H9 (cell line): ENCODE measurements around the gene ITPKC. TPM values are rescaled to one million over a fixed set of nuclear protein-coding genes. Genes with fewer than 3 reads are reported as not detected.

Experiments used
- DNase-seq: peaks from one replicate; pipeline ENCODE4 v3.0.0-alpha.2; 2017
- H2AFZ ChIP-seq: one replicate; pipeline ENCODE4 v1.6.1; 2013; ENCODE audit warnings: mild to moderate bottlenecking, low read length, control low read depth, moderate library complexity
- H2AK5ac ChIP-seq: 2 replicates; pipeline ENCODE4 v1.6.1; 2013; ENCODE audit warnings: low read length, control low read depth, mixed read lengths; ENCODE audit not compliant: insufficient read length
- H2BK120ac ChIP-seq: one replicate; pipeline ENCODE4 v1.6.1; 2013; ENCODE audit warnings: low read depth, mild to moderate bottlenecking, low read length, control low read depth, inconsistent platforms; ENCODE audit not compliant: poor library complexity, severe bottlenecking
- H2BK12ac ChIP-seq: 2 replicates; pipeline ENCODE4 v1.6.1; 2013; ENCODE audit warnings: low read length, control low read depth, mixed read lengths, low read depth; ENCODE audit not compliant: insufficient read length
- H2BK15ac ChIP-seq: 2 replicates; pipeline ENCODE4 v1.6.1; 2013; ENCODE audit warnings: low read depth, low read length, control low read depth
- H2BK20ac ChIP-seq: one replicate; pipeline ENCODE4 v1.6.1; 2013; ENCODE audit warnings: low read depth, mild to moderate bottlenecking, low read length, control low read depth, inconsistent platforms; ENCODE audit not compliant: poor library complexity, severe bottlenecking
- H2BK5ac ChIP-seq: 2 replicates; pipeline ENCODE4 v1.6.1; 2013; ENCODE audit warnings: low read length, control low read depth, mixed read lengths; ENCODE audit not compliant: insufficient read length
- H3K14ac ChIP-seq: 2 replicates; pipeline ENCODE4 v1.6.1; 2013; ENCODE audit warnings: low read length, control low read depth; ENCODE audit not compliant: insufficient read depth
- H3K18ac ChIP-seq: 2 replicates; pipeline ENCODE4 v1.6.1; 2013; ENCODE audit warnings: low read depth, mild to moderate bottlenecking, mixed read lengths, low read length, control low read depth; ENCODE audit not compliant: insufficient read length
- H3K23ac ChIP-seq: 2 replicates; pipeline ENCODE4 v1.6.1; 2013; ENCODE audit warnings: low read length, control low read depth, mixed read lengths, low read depth; ENCODE audit not compliant: insufficient read length
- H3K23me2 ChIP-seq: 2 replicates; pipeline ENCODE4 v1.6.1; 2013; ENCODE audit warnings: low read depth, mild to moderate bottlenecking, mixed read lengths, low read length, control low read depth; ENCODE audit not compliant: insufficient read length, poor library complexity, severe bottlenecking
- H3K27ac ChIP-seq: 2 replicates; pipeline ENCODE4 v1.5.1; 2013; ENCODE audit warnings: low read length, control low read depth, mixed read lengths, low read depth; ENCODE audit not compliant: insufficient read length
- H3K27me3 ChIP-seq: 2 replicates; pipeline ENCODE4 v1.6.1; 2013; ENCODE audit warnings: low read length, control low read depth, inconsistent platforms; ENCODE audit not compliant: insufficient read depth
- H3K4ac ChIP-seq: 2 replicates; pipeline ENCODE4 v1.6.1; 2013; ENCODE audit warnings: low read depth, mild to moderate bottlenecking, control low read depth, inconsistent platforms, low read length, moderate library complexity
- H3K4me1 ChIP-seq: 2 replicates; pipeline ENCODE4 v1.6.1; 2013; ENCODE audit warnings: low read length, control low read depth, inconsistent platforms; ENCODE audit not compliant: insufficient read depth
- H3K4me2 ChIP-seq: 2 replicates; pipeline ENCODE4 v1.6.1; 2013; ENCODE audit warnings: low read length, control low read depth, mixed read lengths; ENCODE audit not compliant: insufficient read length, insufficient read depth
- H3K56ac ChIP-seq: 2 replicates; pipeline ENCODE4 v1.6.1; 2013; ENCODE audit warnings: low read depth, mild to moderate bottlenecking, mixed read lengths, low read length, control low read depth; ENCODE audit not compliant: insufficient read length
- H3K79me1 ChIP-seq: 2 replicates; pipeline ENCODE4 v1.6.1; 2013; ENCODE audit warnings: low read depth, mild to moderate bottlenecking, moderate library complexity, low read length, control low read depth, inconsistent platforms; ENCODE audit not compliant: insufficient read depth, poor library complexity, severe bottlenecking
- H3K79me2 ChIP-seq: 2 replicates; pipeline ENCODE4 v1.6.1; 2013; ENCODE audit warnings: low read length, control low read depth, inconsistent platforms; ENCODE audit not compliant: insufficient read depth
- H3K9ac ChIP-seq: 2 replicates; pipeline ENCODE4 v1.6.1; 2013; ENCODE audit warnings: low read length, control low read depth, mixed read lengths; ENCODE audit not compliant: insufficient read length; ENCODE audit errors: extremely low read depth
- H3K9me3 ChIP-seq: one replicate; pipeline ENCODE4 v1.6.1; 2013; ENCODE audit warnings: low read depth, low read length, inconsistent platforms; ENCODE audit not compliant: control insufficient read depth
- H3T11ph ChIP-seq: one replicate; pipeline ENCODE4 v1.6.1; 2013; ENCODE audit warnings: mild to moderate bottlenecking, low read length, control low read depth, inconsistent platforms
- H4K20me1 ChIP-seq: one replicate; pipeline ENCODE4 v1.6.1; 2013; ENCODE audit not compliant: control insufficient read depth, insufficient read length, insufficient read depth
- H4K5ac ChIP-seq: 2 replicates; pipeline ENCODE4 v1.6.1; 2013; ENCODE audit warnings: low read depth, mild to moderate bottlenecking, mixed read lengths, low read length, control low read depth; ENCODE audit not compliant: insufficient read length
- H4K8ac ChIP-seq: replicated peaks from 2 replicates; pipeline ENCODE4 v1.6.1; 2013; ENCODE audit warnings: low read length, control low read depth, mixed read lengths, low read depth; ENCODE audit not compliant: insufficient read length
- H4K91ac ChIP-seq: 2 replicates; pipeline ENCODE4 v1.6.1; 2013; ENCODE audit warnings: low read depth, mild to moderate bottlenecking, moderate library complexity, mixed read lengths, low read length, control low read depth; ENCODE audit not compliant: insufficient read length
- H3K27ac Mint-ChIP-seq, 3 experiments: 2 replicates in 2 of 3; 3 replicates in 1 of 3; pipeline ENCODE4 v1.8.0; 2020 to 2021; ENCODE audit warnings: mixed read lengths in 3 of 3, mild to moderate bottlenecking in 1 of 3, moderate library complexity in 1 of 3
- H3K27me3 Mint-ChIP-seq: 2 replicates; pipeline ENCODE4 v1.8.0; 2021; ENCODE audit warnings: low read depth, mild to moderate bottlenecking, moderate library complexity, mixed read lengths
- H3K36me3 Mint-ChIP-seq, 3 experiments: 2 replicates in 2 of 3; 3 replicates in 1 of 3; pipeline ENCODE4 v1.8.0; 2020 to 2021; ENCODE audit warnings: low read depth in 3 of 3, mixed read lengths in 3 of 3; ENCODE audit not compliant: insufficient read depth in 1 of 3
- H3K4me1 Mint-ChIP-seq, 2 experiments: 2 replicates each; pipeline ENCODE4 v1.8.0; 2020; ENCODE audit warnings: mixed read lengths in 2 of 2
- H3K4me3 Mint-ChIP-seq, 2 experiments: 2 replicates in 1 of 2; 3 replicates in 1 of 2; pipeline ENCODE4 v1.8.0; 2020 to 2021; ENCODE audit warnings: mild to moderate bottlenecking in 2 of 2, mixed read lengths in 2 of 2, moderate library complexity in 1 of 2
- H3K9me3 Mint-ChIP-seq, 2 experiments: 2 replicates in 1 of 2; 3 replicates in 1 of 2; pipeline ENCODE4 v1.8.0; 2020; ENCODE audit warnings: mild to moderate bottlenecking in 2 of 2, mixed read lengths in 2 of 2, moderate library complexity in 1 of 2
- WGBS: extraction: QIAGEN DNeasy Blood & Tissue Kit; methylation state at CpG from one replicate; pipeline ENCODE4 v1.1.7; 2013; ENCODE audit warnings: missing lambda C conversion rate, low lambda C conversion rate, mixed read lengths; ENCODE audit not compliant: insufficient read length; ENCODE audit errors: extremely low coverage; 5-methylcytosine and 5-hydroxymethylcytosine counted together
- total RNA-seq: library from RNA; stranded (reverse); gene quantifications from 2 replicates; pipeline ENCODE4 v1.2.1, GENCODE V29; 2021
- TF ChIP-seq, protein P1 (sequence below): fragments of 200-600 bp; sonication (generic); conservative IDR thresholded peaks from 3 replicates; pipeline ENCODE4 v1.8.0; 2021; ENCODE audit warnings: antibody characterized with exemption, mild to moderate bottlenecking

The ITPKC gene
- total RNA-seq, 1 experiment from 2014 or later, result 11.2 TPM

DNA sequence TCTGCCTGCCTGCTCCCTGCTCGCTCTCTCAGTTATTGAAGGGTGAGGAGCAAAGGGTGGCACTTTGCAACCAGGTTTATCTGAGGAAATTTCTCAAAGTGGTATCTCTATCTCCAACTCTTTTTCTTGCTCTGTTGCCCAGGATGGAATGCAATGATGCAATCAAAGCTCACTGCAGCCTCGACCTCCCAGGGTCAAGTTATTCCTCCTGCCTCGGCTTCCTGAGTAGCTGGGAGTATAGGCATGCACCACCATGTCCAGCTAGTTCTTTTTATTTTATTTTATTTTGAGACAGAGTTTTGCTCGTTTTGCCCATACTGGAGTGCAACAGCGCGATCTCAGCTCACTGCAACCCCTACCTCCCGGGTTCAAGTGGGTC, 28.5 kb downstream of the ITPKC start:
- Histone ChIP-seq H4K5ac (no peak overlapping the region), H3K14ac (no peak overlapping the region), H3K27ac (no peak overlapping the region), H4K8ac (no peak overlapping the region), H3K23ac (no peak overlapping the region), H2BK15ac (no peak overlapping the region), H2BK5ac (no peak overlapping the region), H4K91ac (no peak overlapping the region), H2BK120ac (no peak overlapping the region), H2BK12ac (no peak overlapping the region), H3K9me3 (no peaks in the 10 kb centered on the region), H2BK20ac (no peak overlapping the region), H3K18ac (no peak overlapping the region), H3K4me1 (peaks cover 4% of the 10 kb centered on the region; the same call in 1 of the 2 replicates), H2AK5ac (no peak overlapping the region), H3K56ac (no peak overlapping the region), H3K79me2 (no peaks in the 10 kb centered on the region; the same call in 1 of the 2 replicates), H4K20me1 (no peaks in the 10 kb centered on the region), H2AFZ (no peak overlapping the region), H3K79me1 (no peaks in the 10 kb centered on the region), H3K4me2 (no peak overlapping the region), H3T11ph (no peak overlapping the region), H3K27me3 (no peaks in the 10 kb centered on the region), H3K9ac (no peak overlapping the region), H3K23me2 (peaks cover 9% of the 10 kb centered on the region), H3K4ac (no peak overlapping the region)
- Mint-ChIP-seq H3K27ac (peak overlapping the region in 2 of 3 experiments; percentile 28 to 77; a peak in 3 of 7 replicates), H3K9me3 (peaks cover 0 to 3% of the 10 kb centered on the region in 2 experiments; a peak in 1 of 5 replicates), H3K4me3 (peak overlapping the region in 1 of 2 experiments; percentile 34; a peak in 1 of 5 replicates), H3K36me3 (peaks cover 6 to 17% (median 12%) of the 10 kb centered on the region in 3 experiments; a peak in 5 of 7 replicates), H3K4me1 (peaks cover 24 to 28% of the 10 kb centered on the region in 2 experiments), H3K27me3 (no peaks in the 10 kb centered on the region)
- WGBS, result no CpG with 5 or more reads among the region's 7 CpGs
- no peak for DNase-seq
- TF ChIP-seq, protein P1, sequence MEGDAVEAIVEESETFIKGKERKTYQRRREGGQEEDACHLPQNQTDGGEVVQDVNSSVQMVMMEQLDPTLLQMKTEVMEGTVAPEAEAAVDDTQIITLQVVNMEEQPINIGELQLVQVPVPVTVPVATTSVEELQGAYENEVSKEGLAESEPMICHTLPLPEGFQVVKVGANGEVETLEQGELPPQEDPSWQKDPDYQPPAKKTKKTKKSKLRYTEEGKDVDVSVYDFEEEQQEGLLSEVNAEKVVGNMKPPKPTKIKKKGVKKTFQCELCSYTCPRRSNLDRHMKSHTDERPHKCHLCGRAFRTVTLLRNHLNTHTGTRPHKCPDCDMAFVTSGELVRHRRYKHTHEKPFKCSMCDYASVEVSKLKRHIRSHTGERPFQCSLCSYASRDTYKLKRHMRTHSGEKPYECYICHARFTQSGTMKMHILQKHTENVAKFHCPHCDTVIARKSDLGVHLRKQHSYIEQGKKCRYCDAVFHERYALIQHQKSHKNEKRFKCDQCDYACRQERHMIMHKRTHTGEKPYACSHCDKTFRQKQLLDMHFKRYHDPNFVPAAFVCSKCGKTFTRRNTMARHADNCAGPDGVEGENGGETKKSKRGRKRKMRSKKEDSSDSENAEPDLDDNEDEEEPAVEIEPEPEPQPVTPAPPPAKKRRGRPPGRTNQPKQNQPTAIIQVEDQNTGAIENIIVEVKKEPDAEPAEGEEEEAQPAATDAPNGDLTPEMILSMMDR, result no peak
